Lower lobe of right lung (tissue), 2 donors: Measurements from ENCODE around the gene GNAQ. TPM values are rescaled to one million over a fixed set of nuclear protein-coding genes. Genes with fewer than 3 reads are reported as not detected.

Experiments used
- ATAC-seq, 2 donors: fragments of 200-7000 bp; cut with Tn5 transposase; one replicate each; pipeline ENCODE4 v1.9.1; 2020 to 2022; ENCODE audit warnings: mild to moderate bottlenecking in 2 of 2, moderate library complexity in 2 of 2
- DNase-seq: peaks from one replicate; pipeline ENCODE4 v3.0.0-alpha.2; 2020
- H3K27ac ChIP-seq: fragments of 200-600 bp; one replicate; pipeline ENCODE4 v1.8.0; 2022
- H3K27me3 ChIP-seq: fragments of 200-600 bp; one replicate; pipeline ENCODE4 v1.8.0; 2022; ENCODE audit warnings: low read depth
- H3K36me3 ChIP-seq: fragments of 200-600 bp; one replicate; pipeline ENCODE4 v1.8.0; 2022; ENCODE audit warnings: mild to moderate bottlenecking
- H3K4me1 ChIP-seq: fragments of 200-600 bp; one replicate; pipeline ENCODE4 v1.8.0; 2022
- H3K4me3 ChIP-seq: fragments of 200-600 bp; one replicate; pipeline ENCODE4 v1.8.0; 2022; ENCODE audit warnings: mild to moderate bottlenecking
- H3K9me3 ChIP-seq: fragments of 200-600 bp; one replicate; pipeline ENCODE4 v1.8.0; 2022
- intact Hi-C: fragments of 100-400 bp; cut with DNase I; formaldehyde crosslinking; loops from one replicate; pipeline ENCODE4 v1.11.0; 2022
- total RNA-seq: library from RNA; stranded (reverse); fragmentation: NEBNext Ultra II Directional; extraction: Animal tissue kit (Norgen Biotek cat#: 25700); gene quantifications from one replicate; pipeline ENCODE4 v1.2.1, GENCODE V29; 2021
- TF ChIP-seq, protein P1 (sequence below): fragments of 200-600 bp; IDR thresholded peaks from one replicate; pipeline ENCODE4 v1.8.0; 2022; ENCODE audit warnings: antibody characterized with exemption, mild to moderate bottlenecking
- donor health status: DM: no; HTN: yes; CAD: no; lungs with severe emphysema.

GNAQ gene
- total RNA-seq, 1 donor from 2014 or later = 130 TPM

DNA sequence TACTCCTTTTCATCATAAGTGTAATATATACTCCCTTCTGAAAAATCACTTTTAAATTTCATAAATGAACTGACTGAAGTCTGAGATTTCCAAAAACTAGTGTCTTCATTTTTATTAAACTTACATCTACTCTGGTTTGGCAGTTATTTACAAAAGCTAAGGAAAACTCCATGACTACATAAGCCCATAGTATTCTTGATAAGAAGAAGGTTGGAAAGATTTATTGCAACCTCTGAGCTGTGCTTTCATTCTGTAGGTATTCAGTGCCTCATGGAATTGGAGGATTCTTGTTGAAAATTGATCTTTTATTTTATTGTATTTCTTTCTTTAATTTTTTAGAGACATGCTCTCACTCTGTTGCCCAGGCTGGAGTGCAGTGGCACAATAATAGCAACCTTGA is 41.7 kb downstream of the GNAQ start:
- no peak for DNase-seq
- Histone ChIP-seq H3K27ac (no peak overlapping the region), H3K36me3 (no peaks in the 10 kb centered on the region), H3K4me1 (peaks cover 39% of the 10 kb centered on the region), H3K9me3 (no peaks in the 10 kb centered on the region), H3K27me3 (no peaks in the 10 kb centered on the region), H3K4me3 (no peak overlapping the region)
- intact Hi-C loops = no loop called here
- TF ChIP-seq, protein P1, sequence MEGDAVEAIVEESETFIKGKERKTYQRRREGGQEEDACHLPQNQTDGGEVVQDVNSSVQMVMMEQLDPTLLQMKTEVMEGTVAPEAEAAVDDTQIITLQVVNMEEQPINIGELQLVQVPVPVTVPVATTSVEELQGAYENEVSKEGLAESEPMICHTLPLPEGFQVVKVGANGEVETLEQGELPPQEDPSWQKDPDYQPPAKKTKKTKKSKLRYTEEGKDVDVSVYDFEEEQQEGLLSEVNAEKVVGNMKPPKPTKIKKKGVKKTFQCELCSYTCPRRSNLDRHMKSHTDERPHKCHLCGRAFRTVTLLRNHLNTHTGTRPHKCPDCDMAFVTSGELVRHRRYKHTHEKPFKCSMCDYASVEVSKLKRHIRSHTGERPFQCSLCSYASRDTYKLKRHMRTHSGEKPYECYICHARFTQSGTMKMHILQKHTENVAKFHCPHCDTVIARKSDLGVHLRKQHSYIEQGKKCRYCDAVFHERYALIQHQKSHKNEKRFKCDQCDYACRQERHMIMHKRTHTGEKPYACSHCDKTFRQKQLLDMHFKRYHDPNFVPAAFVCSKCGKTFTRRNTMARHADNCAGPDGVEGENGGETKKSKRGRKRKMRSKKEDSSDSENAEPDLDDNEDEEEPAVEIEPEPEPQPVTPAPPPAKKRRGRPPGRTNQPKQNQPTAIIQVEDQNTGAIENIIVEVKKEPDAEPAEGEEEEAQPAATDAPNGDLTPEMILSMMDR = no peak
- no peak for ATAC-seq

DNA sequence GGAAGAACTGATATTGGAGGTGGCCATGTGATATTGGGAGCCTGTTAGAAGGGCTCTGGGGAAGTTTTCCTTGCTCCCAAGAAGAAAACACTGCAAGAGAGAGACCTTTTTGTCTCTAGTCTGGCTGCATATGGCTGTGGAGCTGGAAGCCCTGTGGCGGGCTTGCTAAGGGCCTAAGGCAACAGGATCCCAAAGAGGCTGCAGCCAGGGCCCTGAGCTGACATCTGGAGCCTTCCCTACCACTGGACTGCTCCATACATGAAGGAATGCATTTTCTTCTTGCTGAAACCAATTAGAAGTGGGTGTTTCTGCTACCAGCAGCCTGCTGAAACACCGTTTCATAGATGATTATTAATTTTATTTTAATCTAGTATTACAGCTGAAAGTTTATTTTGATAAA is 42.2 kb downstream of the GNAQ start:
- Histone ChIP-seq H3K4me3 (no peak overlapping the region), H3K9me3 (no peaks in the 10 kb centered on the region), H3K4me1 (peaks cover 39% of the 10 kb centered on the region), H3K36me3 (no peaks in the 10 kb centered on the region), H3K27ac (no peak overlapping the region), H3K27me3 (no peaks in the 10 kb centered on the region)
- DNase-seq (no peak), ATAC-seq (no peak)
- TF ChIP-seq, protein P1 = no peak
- intact Hi-C loops = no loop called here

DNA sequence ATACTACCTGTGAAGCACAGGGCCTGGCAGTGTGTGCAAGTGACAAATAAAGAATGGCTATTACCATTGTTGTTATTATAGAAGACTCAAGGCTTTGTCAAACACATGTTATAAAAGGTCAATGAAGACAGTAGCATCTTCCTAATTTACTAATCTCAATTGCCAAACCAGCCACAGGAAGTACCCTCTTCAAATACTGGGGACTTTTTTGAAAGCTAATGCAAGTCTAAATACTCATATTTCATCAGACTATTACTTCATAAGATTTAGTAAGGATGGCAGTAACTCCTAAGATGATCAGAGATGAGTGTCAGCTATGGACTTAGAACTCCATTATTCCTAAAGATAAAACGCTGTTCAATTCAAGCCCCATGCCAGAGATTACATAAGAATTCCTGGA is 43.0 kb downstream of the GNAQ start:
- intact Hi-C loops = no loop called here
- no peaks in the 10 kb centered on the region for H3K36me3 ChIP-seq
- H3K27me3 ChIP-seq = no peaks in the 10 kb centered on the region
- no peaks in the 10 kb centered on the region for H3K9me3 ChIP-seq
- no peak overlapping the region for H3K4me3 ChIP-seq
- peaks cover 39% of the 10 kb centered on the region for H3K4me1 ChIP-seq
- ATAC-seq (no peak), DNase-seq (no peak)
- H3K27ac ChIP-seq = no peak overlapping the region
- TF ChIP-seq, protein P1 = no peak

DNA sequence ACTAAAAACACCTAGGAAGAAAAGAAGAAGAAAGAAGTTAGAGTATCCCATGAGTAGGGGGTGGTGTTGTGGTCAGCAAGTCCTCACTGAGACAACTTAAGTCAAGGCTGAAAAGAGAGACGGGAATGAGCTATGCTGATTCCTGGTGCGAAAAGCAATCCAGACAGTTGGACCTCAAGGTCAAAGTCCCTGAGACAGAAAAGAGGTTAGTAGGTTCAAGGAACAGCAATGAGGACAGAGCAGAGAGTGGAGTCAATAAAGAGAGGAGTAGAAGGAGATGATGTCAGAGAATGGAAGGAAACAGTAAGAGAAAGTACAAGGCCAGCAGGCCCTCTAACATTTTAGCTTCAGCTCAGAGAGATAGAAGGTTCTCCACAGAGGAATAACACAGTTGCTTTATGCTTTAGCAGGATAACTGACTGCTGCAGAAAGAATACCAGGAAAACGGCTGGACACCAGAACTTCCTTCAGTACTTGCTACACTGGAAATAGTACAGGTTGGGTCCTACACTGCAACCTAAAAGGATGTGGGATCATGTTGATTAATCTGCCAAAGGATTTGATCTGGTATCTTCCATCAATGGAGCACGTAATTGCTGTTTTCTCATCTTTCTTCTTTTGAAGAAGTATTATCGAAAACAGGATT is 43.6 kb downstream of the GNAQ start:
- intact Hi-C loops = no loop called here
- Histone ChIP-seq H3K4me3 (no peak overlapping the region), H3K9me3 (no peaks in the 10 kb centered on the region), H3K27me3 (no peaks in the 10 kb centered on the region), H3K27ac (no peak overlapping the region), H3K36me3 (no peaks in the 10 kb centered on the region), H3K4me1 (peaks cover 43% of the 10 kb centered on the region)
- DNase-seq (no peak), ATAC-seq (no peak)
- TF ChIP-seq, protein P1 = no peak

DNA sequence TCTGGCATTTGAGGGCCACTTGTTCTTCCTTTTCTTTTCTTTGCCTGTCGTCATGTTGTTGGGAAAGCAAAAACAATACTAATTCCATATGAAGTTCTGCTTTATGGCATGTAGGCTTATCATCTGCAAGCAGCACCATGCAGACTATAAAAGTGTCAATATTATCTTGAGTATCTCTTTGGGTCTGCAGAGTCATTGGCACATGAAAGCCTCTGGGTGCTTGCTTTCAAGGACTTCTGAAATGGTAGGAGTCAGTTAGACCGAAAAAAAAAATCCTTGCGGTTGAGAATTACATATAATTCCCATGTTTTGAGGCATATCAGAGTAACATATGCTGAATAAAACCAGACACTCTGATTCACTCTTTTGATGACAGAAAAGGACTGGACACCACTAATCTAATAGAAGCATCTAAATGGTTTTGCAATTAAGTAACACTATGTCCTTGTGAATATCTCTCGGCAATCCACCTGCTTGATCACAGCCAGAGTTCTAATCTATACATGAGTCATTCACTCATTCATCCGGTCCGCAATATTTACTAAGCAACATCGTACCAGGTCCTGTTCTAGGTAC is 44.4 kb downstream of the GNAQ start:
- peaks cover 51% of the 10 kb centered on the region for H3K4me1 ChIP-seq
- peak in 1 of 2 donors; percentile 24 for ATAC-seq

More for the DNA sequence above, 44.4 kb downstream of the GNAQ start:
- intact Hi-C loops = no loop called here
- TF ChIP-seq, protein P1 = no peak
- no peaks in the 10 kb centered on the region for H3K9me3 ChIP-seq
- DNase-seq = no peak
- no peak overlapping the region for H3K27ac ChIP-seq
- no peaks in the 10 kb centered on the region for H3K36me3 ChIP-seq
- no peak overlapping the region for H3K4me3 ChIP-seq
- H3K27me3 ChIP-seq = no peaks in the 10 kb centered on the region
